Activated CD8-positive, alpha-beta T cell treated with anti-CD3 and anti-CD28 coated beads for 36 hours (primary cell): ENCODE data around the gene PROX2. TPM values are rescaled to one million over a fixed set of nuclear protein-coding genes. Genes with fewer than 3 reads are reported as not detected.

Source experiments
- ATAC-seq: fragments of 200-7000 bp; cut with Tn5 transposase; one replicate; pipeline ENCODE4 v1.10.0; 2021; ENCODE audit warnings: mild to moderate bottlenecking, moderate library complexity
- CTCF ChIA-PET: fragments of 350-600 bp; sonication (Branson Sonifier 250); formaldehyde crosslinking; loops from one replicate; lab custom pipeline; 2021; ENCODE audit warnings: antibody characterized with exemption; lab: Charles Lee
- POLR2A ChIA-PET: fragments of 350-600 bp; sonication (Branson Sonifier 250); formaldehyde crosslinking; loops from one replicate; lab custom pipeline; 2021; ENCODE audit warnings: antibody characterized with exemption; lab: Charles Lee
- DNase-seq: peaks from one replicate; pipeline ENCODE4 v3.0.0-alpha.2; 2020
- H3K27ac Mint-ChIP-seq: one replicate; pipeline ENCODE4 v1.8.0; 2021; ENCODE audit warnings: mild to moderate bottlenecking, mixed read lengths
- H3K27me3 Mint-ChIP-seq: one replicate; pipeline ENCODE4 v1.8.0; 2021; ENCODE audit warnings: mixed read lengths
- H3K36me3 Mint-ChIP-seq: one replicate; pipeline ENCODE4 v1.8.0; 2021; ENCODE audit warnings: low read depth, mixed read lengths
- H3K4me1 Mint-ChIP-seq: one replicate; pipeline ENCODE4 v1.8.0; 2021; ENCODE audit warnings: low read depth, mixed read lengths
- H3K4me3 Mint-ChIP-seq: one replicate; pipeline ENCODE4 v1.8.0; 2021; ENCODE audit warnings: mild to moderate bottlenecking, moderate library complexity, mixed read lengths
- H3K9me3 Mint-ChIP-seq: one replicate; pipeline ENCODE4 v1.8.0; 2021; ENCODE audit warnings: mixed read lengths
- CTCF ChIP-seq: fragments of 200-600 bp; IDR thresholded peaks from one replicate; pipeline ENCODE4 v1.8.0; 2022; ENCODE audit warnings: antibody characterized with exemption, mild to moderate bottlenecking
- intact Hi-C: fragments of 100-400 bp; cut with micrococcal nuclease; formaldehyde crosslinking; loops from one replicate; pipeline ENCODE4 v1.10.0; 2022
- total RNA-seq, 2 experiments: library from RNA; stranded (reverse); gene quantifications; one replicate each; pipeline ENCODE4 v1.2.3, GENCODE V29; 2021

Gene PROX2
- total RNA-seq, 2 experiments from 2014 or later = 0.38 to 0.65 TPM

- Mint-ChIP-seq H3K27ac (peak overlapping the region; percentile 60), H3K36me3 (peaks cover 8% of the 10 kb centered on the region), H3K4me1 (peaks cover 64% of the 10 kb centered on the region), H3K27me3 (no peaks in the 10 kb centered on the region), H3K4me3 (peak overlapping the region; percentile 0), H3K9me3 (no peaks in the 10 kb centered on the region)
- ChIA-PET POLR2A (interaction anchor here (0.8 to 1.1 kb wide), 3 partner anchors 19 to 791 kb away, joined by 3 to 4 read pairs (median 4); no protein-coding TSS in a partner anchor), CTCF (interaction anchor here (0.9 to 2.3 kb wide), 3 partner anchors 13 to 20 kb away, joined by 3 to 19 read pairs (median 6); no protein-coding TSS in a partner anchor)
- ATAC-seq (peak; percentile 78), DNase-seq (peak; percentile 56)
- intact Hi-C loops = no loop called here
- TF ChIP-seq CTCF = no peak
These were observed 34.4 kb downstream of the PROX2 start for GRCh38 chr14:74841230-74842207.

DNA sequence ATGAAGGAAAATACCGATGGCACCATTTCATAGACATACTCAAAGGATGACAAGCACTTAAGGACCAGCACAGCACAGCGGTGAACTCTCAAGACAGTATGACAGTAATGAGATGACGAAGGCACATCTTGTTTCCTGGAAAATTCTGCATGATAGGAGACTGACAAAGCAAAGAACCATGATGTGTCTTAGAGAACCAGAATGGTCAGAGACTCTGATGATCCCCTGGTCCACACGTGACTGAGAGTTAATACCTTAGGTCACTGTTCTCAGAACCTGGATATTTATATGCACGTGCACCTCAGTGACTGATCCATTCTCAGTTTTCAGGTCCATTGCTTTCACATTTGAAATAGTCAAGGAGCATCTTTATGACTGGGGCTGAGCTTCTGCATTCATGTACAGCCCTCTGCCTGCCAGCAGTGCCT is 35.3 kb downstream of the PROX2 start:
- TF ChIP-seq CTCF = no peak
- CTCF ChIA-PET = interaction anchor here (1.0 to 1.2 kb wide), 2 partner anchors 20 to 65 kb away, joined by 3 to 4 read pairs; no protein-coding TSS in a partner anchor
- no peak overlapping the region for H3K4me3 Mint-ChIP-seq

DNA sequence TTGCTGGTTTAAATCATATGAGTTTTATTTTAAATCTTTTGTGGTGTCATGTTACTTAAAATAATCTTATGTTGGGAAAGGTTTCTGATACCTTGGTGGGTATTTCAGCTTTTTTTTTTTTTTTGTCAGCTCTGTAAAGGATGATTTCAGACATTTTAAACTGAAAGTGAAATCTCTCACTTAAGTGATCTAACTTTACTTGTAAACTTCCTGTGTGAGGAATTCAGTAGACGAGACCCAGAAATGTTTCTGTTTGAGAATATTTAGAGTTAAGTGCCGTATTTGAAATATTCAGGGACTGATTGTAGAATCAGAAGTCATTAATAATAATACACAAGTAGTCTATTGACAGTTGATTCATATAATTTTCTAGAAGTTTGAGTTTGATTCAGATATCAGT is 37.8 kb downstream of the PROX2 start:
- Mint-ChIP-seq H3K9me3 (no peaks in the 10 kb centered on the region), H3K4me1 (peaks cover 80% of the 10 kb centered on the region)

More for the DNA sequence above, 35.3 kb downstream of the PROX2 start:
- Mint-ChIP-seq H3K27ac (peak overlapping the region; percentile 60), H3K4me1 (peaks cover 66% of the 10 kb centered on the region), H3K36me3 (peaks cover 13% of the 10 kb centered on the region), H3K27me3 (no peaks in the 10 kb centered on the region), H3K9me3 (no peaks in the 10 kb centered on the region)
- DNase-seq = peak; percentile 20
- ATAC-seq = peak; percentile 35
- POLR2A ChIA-PET = no interaction called here
- intact Hi-C loops = no loop called here

GRCh38 chr14:74836251-74836960 is 39.5 kb downstream of the PROX2 start:
- peaks cover 67% of the 10 kb centered on the region for H3K4me1 Mint-ChIP-seq
- H3K27me3 Mint-ChIP-seq = no peaks in the 10 kb centered on the region
- TF ChIP-seq CTCF = no peak
- no peaks in the 10 kb centered on the region for H3K9me3 Mint-ChIP-seq
- H3K36me3 Mint-ChIP-seq = peaks cover 18% of the 10 kb centered on the region
- ChIA-PET POLR2A (interaction anchor here (0.7 to 1.3 kb wide), 3 partner anchors 16 to 61 kb away, joined by 3 to 5 read pairs (median 3); no protein-coding TSS in a partner anchor), CTCF (interaction anchor here (0.8 to 4.9 kb wide), 6 partner anchors 18 to 227 kb away, joined by 3 to 32 read pairs (median 5); no protein-coding TSS in a partner anchor)
- peak overlapping the region; percentile 6 for H3K4me3 Mint-ChIP-seq
- ATAC-seq (no peak), DNase-seq (no peak)
- intact Hi-C loops = loop anchor here (10.0 kb wide), 1 partner anchor 222 kb away; the partner anchor contains the start of gene LTBP2
- peak overlapping the region; percentile 88 for H3K27ac Mint-ChIP-seq

More for the DNA sequence above, 37.8 kb downstream of the PROX2 start:
- H3K27ac Mint-ChIP-seq = peak overlapping the region; percentile 88
- H3K36me3 Mint-ChIP-seq = peaks cover 20% of the 10 kb centered on the region
- CTCF ChIA-PET = interaction anchor here (4.9 kb wide), 1 partner anchor 23 kb away, joined by 32 read pairs; no protein-coding TSS in a partner anchor
- TF ChIP-seq CTCF = no peak
- no peaks in the 10 kb centered on the region for H3K27me3 Mint-ChIP-seq
- H3K4me3 Mint-ChIP-seq = peak overlapping the region; percentile 61
- no peak for ATAC-seq
- POLR2A ChIA-PET = no interaction called here
- intact Hi-C loops = loop anchor here (10.0 kb wide), 1 partner anchor 223 kb away; the partner anchor contains the start of gene LTBP2
- no peak for DNase-seq
